Ishikawa (cell line): ENCODE measurements around the gene GLI3.

ENCODE experiments used
- CEBPB ChIP-seq: IDR thresholded peaks from 2 replicates; pipeline ENCODE4 v1.6.1; 2012
- CREB1 ChIP-seq: IDR thresholded peaks from 2 replicates; pipeline ENCODE4 v1.6.1; 2012; ENCODE audit warnings: low read depth
- EGR1 ChIP-seq: IDR thresholded peaks from 2 replicates; pipeline ENCODE4 v1.6.1; 2012
- EP300 ChIP-seq: IDR thresholded peaks from 2 replicates; pipeline ENCODE4 v1.6.1; 2012; ENCODE audit warnings: borderline replicate concordance
- FOXM1 ChIP-seq: IDR thresholded peaks from 2 replicates; pipeline ENCODE4 v1.6.1; 2012; ENCODE audit warnings: low read depth, borderline replicate concordance
- MAX ChIP-seq: IDR thresholded peaks from 2 replicates; pipeline ENCODE4 v1.6.1; 2012
- NFIC ChIP-seq: IDR thresholded peaks from 2 replicates; pipeline ENCODE4 v1.6.1; 2012
- RAD21 ChIP-seq: IDR thresholded peaks from 2 replicates; pipeline ENCODE4 v1.6.1; 2012; ENCODE audit warnings: low read depth
- REST ChIP-seq: IDR thresholded peaks from 2 replicates; pipeline ENCODE4 v1.6.1; 2012; ENCODE audit warnings: low read depth, mild to moderate bottlenecking
- TAF1 ChIP-seq: IDR thresholded peaks from 2 replicates; pipeline ENCODE4 v1.6.1; 2012; ENCODE audit warnings: low read depth, mild to moderate bottlenecking
- TCF12 ChIP-seq: IDR thresholded peaks from 2 replicates; pipeline ENCODE4 v1.6.1; 2012; ENCODE audit warnings: low read depth
- TEAD4 ChIP-seq: IDR thresholded peaks from 2 replicates; pipeline ENCODE4 v1.6.1; 2012
- USF1 ChIP-seq: IDR thresholded peaks from 2 replicates; pipeline ENCODE4 v1.6.1; 2012
- YY1 ChIP-seq: IDR thresholded peaks from 2 replicates; pipeline ENCODE4 v1.6.1; 2012; ENCODE audit warnings: low read depth
- ZBTB7A ChIP-seq: IDR thresholded peaks from 2 replicates; pipeline ENCODE4 v1.6.1; 2012; ENCODE audit warnings: low read depth

GLI3 gene

GRCh38 chr7:42192851-42193461 is 44.1 kb downstream of the GLI3 start:
- TF ChIP-seq NFIC (no peak), TCF12 (no peak), TEAD4 (no peak), MAX (no peak)

GRCh38 chr7:42192066-42192465 is 44.9 kb downstream of the GLI3 start:
- TF ChIP-seq MAX, result no peak
- no peak for TF ChIP-seq NFIC
- TF ChIP-seq TCF12, result no peak

- TF ChIP-seq TEAD4 (no peak), USF1 (no peak), FOXM1 (no peak), TAF1 (no peak), CREB1 (no peak), RAD21 (no peak), EGR1 (no peak)
These were observed 47.5 kb downstream of the GLI3 start for GRCh38 chr7:42189535-42189934.

- TF ChIP-seq TEAD4 (no peak), USF1 (no peak), EP300 (no peak), YY1 (no peak), ZBTB7A (no peak), FOXM1 (no peak), MAX (no peak), TCF12 (no peak), CEBPB (no peak), NFIC (no peak), RAD21 (no peak), REST (no peak), CREB1 (no peak), TAF1 (no peak), EGR1 (no peak)
These were observed 50.9 kb downstream of the GLI3 start for GRCh38 chr7:42186151-42186550.

GRCh38 chr7:42185726-42186125 is 51.3 kb downstream of the GLI3 start:
- TF ChIP-seq TAF1 (no peak), MAX (no peak), EGR1 (no peak), FOXM1 (no peak), USF1 (no peak), CEBPB (no peak), RAD21 (no peak), EP300 (no peak), ZBTB7A (no peak), TCF12 (no peak), NFIC (no peak)

GRCh38 chr7:42183547-42183946 is 53.5 kb downstream of the GLI3 start:
- TF ChIP-seq NFIC (no peak), TCF12 (no peak), YY1 (no peak), TAF1 (no peak), ZBTB7A (no peak), EGR1 (no peak), MAX (no peak), REST (no peak), CREB1 (no peak), RAD21 (no peak), CEBPB (no peak), TEAD4 (no peak), EP300 (no peak), USF1 (no peak), FOXM1 (no peak)
